ENCODE results near the gene ABAT. TPM values are rescaled to one million over a fixed set of nuclear protein-coding genes. Genes with fewer than 3 reads are reported as not detected.
"Not testable (repeated sequence)": the region's sequence is repeated elsewhere in the genome, so short reads cannot be mapped to it uniquely, and the experiment has no call there.

ABAT gene
- total RNA-seq, 1 donor from 2014 or later: 1.4 TPM

DNA sequence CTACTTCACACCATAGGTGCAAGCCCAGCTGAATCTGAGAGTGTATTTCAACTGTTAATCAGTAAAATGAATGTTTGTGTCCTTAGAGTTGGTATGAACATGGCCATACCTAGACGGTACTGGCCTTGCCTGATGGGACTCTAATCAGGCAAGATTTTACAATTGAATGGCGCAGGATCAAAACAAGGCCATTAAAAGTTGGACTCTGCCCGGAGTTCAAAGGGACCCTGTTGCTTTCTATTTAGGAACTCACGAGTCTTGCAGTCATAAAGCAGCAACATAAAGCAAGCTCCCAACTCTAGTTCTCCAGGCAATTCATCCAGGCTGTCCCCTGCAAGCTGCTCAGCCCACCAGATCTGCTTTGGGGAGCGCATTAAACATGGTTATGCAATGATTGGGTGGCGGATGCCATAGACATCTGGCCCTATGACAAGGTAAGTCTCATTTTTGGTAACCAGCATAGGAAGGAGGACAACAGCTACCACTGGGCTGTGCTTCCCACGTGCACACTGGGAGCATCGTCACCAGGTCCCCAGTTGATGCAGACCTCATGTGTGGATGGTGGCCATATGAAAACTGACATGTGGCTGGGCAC, 114.3 kb downstream of the ABAT start:
- DNase-seq: no peak

DNA sequence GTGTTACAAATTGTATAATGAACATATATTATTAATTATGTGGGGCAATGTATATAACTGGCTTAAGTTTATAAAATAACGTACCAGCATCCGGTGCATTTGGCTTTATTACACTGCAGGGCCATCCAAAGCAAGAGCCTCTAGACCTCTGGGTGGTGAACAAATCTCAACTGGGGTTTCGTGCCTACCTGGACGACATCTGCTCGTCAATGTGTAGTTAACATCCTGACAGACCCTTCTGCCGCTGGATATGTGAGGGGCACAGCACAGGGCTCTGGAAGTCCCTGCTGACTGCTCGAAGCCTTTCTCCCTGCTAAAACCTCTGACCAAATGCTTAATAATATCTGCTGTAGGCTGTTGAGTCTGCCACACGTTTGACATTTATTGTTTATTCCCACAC, 120.7 kb downstream of the ABAT start:
- DNase-seq: no peak

DNA sequence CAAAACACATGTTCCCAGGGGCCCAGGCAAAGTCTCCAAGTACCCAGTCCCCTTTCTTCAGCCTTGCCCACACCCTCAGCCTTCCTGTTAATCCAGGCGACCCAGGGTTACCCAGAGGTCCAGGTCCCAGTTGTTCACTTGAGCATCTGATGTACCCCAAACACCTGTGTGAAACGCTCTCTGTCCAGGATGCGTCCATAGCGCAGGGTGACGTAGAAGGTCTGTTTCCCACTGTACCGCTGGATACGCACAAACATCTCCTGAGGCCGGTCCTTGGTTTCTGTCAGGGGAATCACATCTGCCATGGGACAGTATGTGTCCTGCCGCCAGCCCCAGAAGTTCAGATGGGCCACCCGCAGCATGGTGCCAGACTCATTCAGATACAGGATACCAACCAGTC, 121.4 kb downstream of the ABAT start:
- DNase-seq: no peak

DNA sequence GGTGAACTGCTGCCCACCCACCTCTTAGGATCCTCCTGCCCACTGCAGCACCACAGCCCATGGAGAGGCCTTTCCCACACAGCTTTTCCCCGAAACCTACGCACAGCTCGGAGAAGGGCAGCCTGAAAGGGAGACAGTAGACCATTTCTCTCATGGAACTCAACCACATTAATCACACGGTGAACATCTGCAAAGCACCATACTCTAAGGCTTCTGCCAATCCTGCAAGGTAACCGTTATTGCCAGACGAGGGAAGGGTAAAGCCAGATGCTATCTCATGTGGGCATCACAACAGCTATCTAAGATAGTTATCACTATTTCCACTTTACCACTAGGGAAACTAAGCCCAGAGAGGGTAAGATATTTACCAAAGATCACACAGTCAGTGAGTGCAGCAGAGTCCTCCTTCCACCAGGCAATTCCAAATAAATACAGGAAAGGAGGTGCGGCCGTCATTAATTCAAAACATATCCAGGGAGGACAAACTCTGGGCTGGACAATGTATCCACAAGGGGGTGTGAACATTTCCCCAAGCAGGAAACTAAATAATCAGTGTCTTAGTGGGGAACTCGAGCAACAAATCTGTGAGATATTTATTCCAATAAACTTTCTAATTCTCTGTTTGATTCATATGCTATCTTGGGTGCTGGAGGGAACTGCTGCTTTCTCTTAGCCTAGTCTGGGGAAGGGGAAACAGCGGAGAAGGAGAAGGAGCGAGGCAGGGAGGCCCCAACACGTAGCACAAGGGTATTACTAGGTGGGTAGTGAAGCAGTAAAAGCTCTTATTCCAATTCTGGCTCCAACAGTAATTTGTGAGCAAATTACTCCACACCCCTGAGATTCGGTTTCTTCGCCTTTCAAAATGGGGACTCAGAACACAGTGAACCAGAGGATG, 122.3 kb downstream of the ABAT start:
- peak; percentile 27 for DNase-seq

DNA sequence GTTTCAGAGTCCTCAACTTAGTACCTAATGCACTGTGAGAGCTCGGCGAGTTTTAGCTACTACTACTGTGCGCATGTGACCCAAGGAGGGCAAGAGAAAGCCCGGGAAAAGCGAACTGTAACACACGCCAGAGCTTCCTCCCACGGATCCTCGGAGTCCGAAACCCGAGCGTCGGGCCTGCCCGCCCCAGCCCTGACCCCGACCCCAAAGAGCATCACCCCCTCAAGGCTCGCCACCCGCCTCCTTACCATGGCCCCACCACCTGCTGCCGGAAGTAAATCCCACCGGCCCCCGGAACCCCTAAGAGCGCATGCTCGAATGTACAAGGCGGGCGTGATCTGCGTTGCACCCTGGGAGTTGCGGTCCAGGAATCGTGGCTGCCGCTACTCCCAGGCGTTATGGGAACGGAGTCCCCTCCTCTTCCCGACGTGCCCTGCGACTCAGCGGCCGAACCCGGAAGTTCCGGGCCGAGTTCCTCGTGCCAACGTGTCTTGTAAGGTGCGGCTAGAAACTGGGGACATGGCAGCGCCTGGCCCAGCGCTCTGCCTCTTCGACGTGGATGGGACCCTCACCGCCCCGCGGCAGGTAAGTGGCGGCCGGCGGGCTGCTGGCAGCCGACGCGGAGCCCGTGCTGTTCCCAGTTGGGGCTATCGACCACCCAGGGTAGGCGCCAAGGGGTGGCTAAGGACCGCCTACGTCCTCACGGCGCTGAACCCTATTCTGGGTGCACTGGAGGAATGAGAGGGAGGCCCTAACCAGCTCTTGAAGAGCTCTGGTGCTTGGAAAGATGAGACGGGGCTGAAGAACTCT, 123.2 kb downstream of the ABAT start, which contains the start of the genes PMM2 and TMEM186:
TSS of gene PMM2 (plus strand) at position 476 of the 810 bp plus-strand sequence. CDS start at position 520, 44 bp downstream.
TSS of gene TMEM186 (minus strand) at position 276 of the 810 bp plus-strand sequence. CDS start at position 251, 25 bp downstream.
- DNase-seq: peak; percentile 98

DNA sequence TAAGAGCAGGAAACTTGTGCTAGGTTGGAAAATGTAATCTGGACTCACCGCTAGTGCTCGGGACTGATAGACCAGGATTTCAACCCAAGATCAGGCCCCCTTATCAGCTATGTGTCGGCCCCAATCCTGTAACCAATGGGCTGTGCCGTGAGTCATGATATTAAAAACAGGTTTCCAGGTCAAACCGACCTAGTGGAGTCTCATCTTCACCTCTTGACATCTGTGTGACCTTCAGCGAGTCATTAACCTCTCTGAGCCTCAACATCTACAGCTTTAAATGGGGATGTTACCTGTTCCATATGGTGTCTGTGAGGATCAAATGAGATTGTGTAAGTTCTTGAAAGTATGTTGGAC, 123.7 kb downstream of the ABAT start:
- no peak for DNase-seq

DNA sequence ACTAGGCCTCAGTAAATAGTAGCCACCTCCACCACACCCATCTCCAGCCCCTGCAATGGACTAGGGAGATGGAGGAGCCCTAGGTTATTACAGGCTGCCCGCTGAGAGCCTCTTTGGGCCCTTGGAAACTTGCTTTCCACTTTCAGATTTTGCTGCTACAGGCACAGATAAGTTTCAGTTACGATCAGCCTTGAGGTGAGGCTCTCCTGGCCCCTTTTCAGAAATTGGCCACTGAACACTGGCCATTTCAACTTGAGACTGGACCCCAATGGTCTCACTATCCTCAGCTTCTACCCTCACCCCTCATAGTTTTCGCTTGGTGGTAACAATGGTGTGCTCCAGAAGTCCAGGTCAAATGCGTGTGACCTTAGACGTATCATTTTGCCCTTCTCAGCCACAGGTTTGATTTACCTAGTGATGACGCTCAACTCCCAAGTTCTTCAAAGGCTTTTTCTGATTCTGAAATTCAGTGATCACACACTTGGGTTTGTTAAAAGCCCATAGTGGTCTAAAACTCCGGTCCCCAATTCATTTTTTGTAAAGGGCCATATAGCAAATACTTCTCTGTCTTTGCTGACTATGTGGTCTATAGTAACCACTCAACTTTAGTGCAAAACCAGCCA, 124.2 kb downstream of the ABAT start:
- DNase-seq: no peak

DNA sequence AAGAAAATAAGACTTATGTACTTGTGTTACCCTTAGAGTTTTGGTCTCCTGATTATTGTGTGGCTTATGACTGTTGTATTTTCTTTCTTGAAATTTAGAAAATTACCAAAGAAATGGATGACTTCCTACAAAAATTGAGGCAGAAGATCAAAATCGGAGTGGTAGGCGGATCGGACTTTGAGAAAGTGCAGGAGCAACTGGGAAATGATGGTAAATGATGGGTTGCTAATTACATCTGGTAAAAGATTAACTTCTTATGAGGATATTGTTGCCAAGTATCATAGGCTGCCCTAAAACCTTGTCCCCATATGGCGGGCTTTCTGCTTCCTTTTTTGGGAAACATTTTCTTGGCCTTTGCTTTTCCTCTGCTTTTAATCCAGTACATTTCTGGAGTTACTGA, 127.3 kb downstream of the ABAT start:
- DNase-seq: no peak

DNA sequence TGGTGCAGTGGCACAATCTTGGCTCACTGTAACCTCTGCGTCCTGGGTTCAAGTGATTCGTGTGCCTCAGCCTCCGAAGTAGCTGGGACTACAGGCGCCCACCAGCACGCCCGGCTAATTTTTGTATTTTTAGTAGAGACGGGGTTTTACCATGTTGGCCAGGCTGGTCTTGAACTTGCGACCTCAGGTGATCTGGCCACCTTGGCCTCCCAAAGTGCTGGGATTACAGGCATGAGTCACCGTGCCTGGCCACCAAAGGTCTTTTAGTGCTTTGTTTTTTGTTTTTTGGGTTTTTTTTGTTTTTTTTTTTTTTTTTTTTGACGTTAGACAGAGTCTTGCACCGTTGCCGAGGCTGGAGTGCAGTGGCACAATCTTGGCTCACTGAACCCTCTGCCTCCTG, 129.3 kb downstream of the ABAT start:
- DNase-seq: not testable (repeated sequence)

DNA sequence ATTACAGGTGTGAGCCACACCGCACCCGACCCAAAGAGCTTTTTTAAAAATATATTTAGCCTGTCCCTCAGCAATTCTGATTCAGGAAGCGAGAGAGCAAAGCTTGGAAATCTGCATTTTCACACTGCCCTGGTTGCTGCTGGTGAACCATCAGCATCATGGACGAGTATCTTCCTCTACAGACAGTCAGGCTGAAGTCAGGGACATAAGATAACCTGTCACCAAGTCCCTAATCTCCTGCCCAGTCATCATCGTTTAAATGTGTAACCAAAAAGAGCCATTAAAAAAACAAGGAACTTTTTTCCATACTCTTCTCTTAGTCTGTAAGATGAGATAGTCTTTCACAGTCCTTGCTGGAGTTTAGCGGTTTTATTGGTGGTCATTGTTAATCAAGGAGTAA, 129.9 kb downstream of the ABAT start:
- no peak for DNase-seq

DNA sequence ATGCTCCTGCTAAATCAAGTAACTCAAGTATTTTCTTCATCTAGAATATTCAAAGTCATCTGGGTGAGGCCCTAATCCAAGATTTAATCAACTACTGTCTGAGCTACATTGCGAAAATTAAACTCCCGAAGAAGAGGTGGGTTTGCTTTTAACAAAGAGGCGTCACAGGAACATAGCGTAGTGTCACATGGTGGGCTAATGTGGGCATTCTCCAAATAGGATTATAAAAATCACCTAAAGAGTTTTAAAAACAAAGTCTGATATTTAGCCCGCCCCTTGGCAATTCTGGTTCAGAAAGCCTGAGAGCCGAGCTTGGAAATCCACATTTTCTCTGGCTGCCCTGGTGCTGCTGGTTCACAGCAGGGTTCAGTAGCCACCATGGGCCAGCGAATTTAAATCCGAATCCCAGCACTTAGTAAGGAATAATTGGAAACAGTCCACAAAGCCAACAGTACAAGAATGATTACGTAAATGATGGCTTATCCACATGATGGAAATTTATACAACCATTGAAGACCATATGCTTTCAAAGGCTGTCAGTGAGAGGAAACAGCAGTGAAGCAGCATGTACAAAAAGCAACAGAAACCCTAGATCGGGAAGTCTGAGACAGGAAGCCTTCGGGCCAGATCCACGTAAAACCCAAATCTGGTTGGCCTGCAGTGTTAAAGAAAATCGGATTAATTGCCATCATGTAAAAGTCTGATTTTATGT, 132.0 kb downstream of the ABAT start:
- DNase-seq: no peak

DNA sequence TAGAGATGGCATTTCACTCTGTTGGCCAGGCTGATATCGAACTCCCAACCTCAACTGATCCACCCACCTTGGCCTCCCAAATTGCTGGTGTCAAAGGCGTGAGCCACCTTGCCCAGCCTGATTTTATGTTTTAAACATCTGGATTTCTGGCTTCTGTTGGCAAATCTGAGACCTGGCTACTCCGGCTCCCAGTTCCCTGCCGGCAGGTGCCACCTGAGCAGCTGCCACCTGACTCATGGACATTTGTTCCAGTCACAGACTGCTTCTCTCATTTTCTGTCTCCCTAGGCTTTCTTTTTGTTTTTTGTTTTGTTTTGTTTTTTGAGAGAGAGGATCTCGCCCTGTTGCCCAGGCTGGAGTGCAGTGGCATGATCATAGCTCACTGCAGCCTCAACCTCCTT, 132.8 kb downstream of the ABAT start:
- no peak for DNase-seq

DNA sequence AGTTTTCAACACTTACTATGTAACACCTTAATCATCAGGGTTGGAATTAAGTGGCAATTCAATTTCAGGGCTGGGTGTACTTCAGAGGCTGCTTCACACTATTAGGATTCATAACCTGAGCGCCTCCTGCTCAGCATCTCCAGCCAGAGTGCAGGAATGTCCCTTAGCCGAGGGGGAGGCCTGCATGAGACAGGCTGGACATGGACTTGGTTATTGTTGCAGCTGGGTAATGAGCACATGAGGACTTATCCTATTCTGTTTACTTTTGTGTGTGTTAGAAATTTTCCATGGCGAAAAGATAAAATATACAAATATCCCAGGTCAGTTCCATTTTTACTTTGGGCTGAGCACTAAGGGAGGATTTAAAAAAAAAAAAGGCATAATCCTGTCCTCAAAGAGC, 133.6 kb downstream of the ABAT start:
- no peak for DNase-seq

DNA sequence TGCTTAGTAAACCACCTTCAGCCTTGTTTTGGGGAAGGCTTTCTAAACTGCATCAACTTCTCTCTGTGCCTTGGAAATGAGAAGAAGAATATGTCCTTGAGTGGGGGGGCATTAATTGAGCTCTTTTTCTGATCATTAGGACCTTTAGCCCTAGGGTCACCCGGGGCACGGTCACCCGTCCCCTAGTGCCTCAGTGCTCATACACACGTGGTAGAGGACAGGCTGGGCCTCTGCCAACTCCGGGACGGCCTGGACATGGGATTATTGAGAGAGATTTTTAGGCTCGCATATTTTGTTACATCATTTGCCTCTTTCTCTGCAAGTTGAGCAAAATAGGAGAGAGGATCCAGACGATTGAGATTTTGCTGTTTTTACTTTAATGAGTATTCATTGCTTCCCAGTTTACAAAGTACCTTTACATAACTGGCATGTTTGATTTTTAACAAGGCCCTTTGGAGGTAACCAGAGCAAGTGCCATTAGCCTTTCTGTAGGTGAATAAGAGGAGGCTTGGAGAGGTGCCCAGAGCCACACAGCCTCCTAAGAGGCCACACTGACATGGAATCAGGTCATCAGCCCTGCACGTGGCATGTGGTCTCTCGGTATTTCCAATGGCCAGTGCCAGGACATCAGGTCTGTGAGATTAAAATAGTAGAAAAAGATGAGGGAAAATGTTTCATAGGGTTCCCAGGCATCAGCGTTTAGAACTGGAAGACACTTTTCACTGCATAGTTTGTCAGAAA, 134.4 kb downstream of the ABAT start:
- no peak for DNase-seq

DNA sequence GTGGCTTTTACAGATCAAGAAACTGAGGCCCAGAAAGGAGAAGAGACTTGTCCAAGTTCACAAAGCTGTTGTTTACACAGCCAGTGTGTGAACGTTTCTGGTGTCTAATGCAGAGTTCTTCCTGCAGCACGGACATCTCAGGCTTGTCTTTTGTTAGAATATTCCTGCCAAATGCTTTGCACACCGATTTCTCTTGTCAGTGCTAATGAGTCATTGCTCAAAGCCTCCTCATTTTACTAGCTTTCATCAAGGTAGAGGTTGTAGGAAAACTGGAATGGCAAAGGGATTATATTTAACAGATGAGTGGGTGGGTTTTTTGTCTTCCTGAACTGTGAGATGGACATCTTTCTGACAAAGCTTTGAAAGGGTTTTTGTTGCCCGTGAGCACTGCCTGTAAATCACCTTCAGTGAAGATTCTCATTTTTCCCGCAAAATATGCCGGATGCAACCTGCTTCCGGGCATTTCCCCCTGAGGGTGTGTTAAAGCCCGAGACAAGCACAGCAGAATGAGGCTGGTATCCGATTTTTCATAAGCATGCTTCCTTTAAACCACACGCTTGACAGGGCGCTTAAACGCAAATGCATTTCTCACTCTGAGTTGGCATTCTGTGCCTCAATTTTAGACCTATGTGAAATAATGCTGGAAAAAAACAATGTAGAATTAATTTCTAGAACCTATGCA, 137.9 kb downstream of the ABAT start:
- DNase-seq: no peak

DNA sequence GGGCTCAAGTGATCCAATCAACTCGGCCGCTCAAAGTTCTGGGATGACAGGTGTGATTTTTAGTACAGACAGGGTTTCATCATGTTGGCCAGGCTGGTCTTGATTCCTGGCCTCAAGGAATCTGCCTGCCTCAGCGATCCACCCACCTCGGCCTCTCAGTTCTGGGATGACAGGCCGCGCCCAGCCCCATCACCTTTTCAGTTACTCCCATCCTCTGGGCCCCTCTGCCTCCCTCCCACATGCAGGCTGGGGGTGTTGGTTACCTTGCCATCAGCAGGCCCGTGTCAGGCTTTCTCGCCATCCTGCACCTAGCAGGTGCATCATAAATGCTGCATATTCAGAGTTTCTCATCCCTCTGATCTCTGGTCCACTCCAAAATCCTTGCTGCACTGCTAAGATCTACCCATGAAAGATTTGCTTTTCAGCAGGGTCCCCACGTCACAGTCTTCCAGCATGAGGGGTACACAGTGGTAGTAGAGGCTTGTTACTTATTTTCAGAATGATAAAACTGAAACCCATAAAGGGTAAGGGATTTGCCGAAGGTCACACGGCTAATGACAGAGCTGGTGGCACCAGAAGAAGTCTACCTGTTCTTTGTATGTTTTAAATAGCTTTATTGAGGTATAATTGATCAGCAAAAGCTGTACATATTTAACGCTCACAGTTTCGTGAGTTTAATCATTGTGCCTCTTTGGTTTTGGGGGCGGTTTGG, 139.8 kb downstream of the ABAT start:
- DNase-seq: no peak

DNA sequence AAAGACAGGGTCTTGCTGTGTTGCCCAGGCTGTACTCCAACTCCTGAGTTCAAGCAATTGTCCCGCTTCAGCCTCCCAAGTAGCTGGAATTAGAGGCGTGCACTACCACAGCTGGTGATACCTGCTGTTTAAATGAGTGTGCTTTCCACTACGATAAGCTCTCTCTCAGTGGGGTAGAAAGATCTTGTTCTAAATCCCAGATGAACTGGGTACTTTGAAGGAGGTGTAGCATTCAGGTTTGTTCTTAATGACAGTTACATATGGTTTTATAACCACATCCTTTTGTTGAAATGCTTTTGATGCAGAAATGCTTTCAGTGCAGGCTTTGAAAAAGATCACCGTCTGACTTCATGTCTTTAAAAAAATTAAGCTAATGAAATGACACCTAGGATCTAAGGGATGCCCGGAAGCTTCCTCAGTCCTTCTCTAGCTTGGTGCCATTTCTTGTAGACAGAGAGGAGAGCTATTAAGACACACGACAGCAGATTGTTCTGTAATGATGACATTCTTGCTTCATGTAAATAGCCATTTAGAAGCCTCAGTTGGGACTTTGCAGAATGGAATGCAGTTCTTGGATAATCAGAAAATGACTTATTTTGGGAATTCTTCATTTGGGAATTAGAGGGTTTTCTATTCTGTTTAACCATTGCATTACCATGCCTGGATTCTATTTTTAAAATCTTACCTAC, 142.7 kb downstream of the ABAT start:
- DNase-seq: no peak

DNA sequence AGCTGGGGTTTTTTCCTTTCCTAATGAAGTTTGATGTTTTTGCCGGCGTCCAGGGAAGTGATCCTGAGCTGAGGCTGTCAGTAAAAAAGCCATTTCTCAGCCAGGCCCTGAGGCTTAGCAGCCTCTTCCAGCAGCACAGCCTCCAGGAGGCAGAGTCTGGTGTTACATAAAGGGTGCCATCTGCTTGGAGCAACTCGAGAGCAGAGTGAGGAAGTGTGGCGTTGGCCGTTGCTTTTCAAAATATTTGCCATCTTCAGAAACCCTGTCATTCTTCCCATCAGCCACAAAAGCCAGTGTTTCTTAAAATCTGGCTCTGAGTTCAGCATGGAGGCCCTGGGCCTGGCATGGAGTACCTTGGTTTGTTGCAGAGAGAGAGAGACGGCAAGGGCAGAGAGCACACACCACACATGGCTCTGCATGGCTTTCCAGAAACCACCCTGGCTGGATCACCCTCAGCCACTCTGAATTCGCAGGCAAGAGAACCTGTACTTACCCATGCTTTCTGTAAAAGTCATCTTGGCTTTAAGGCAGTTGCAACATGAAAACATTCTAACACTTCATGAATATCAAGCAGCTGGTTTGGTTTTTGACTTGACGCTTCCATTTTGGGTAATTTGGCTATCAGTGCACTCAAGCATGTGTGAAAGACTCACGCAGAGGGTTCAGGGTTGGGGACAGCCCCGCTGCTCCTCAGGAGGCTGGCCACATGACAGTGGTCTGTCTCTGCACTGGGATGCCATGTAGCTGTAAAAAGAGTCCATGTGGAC, 144.3 kb downstream of the ABAT start:
- no peak for DNase-seq
